Iris pigment epithelial cell (primary cell): ENCODE data around the gene CLDN11.

ENCODE experiments used
- DNase-seq: peaks from one replicate; pipeline ENCODE4 v3.0.0-alpha.2; 2011; ENCODE audit warnings: low read depth

CLDN11 gene

DNA sequence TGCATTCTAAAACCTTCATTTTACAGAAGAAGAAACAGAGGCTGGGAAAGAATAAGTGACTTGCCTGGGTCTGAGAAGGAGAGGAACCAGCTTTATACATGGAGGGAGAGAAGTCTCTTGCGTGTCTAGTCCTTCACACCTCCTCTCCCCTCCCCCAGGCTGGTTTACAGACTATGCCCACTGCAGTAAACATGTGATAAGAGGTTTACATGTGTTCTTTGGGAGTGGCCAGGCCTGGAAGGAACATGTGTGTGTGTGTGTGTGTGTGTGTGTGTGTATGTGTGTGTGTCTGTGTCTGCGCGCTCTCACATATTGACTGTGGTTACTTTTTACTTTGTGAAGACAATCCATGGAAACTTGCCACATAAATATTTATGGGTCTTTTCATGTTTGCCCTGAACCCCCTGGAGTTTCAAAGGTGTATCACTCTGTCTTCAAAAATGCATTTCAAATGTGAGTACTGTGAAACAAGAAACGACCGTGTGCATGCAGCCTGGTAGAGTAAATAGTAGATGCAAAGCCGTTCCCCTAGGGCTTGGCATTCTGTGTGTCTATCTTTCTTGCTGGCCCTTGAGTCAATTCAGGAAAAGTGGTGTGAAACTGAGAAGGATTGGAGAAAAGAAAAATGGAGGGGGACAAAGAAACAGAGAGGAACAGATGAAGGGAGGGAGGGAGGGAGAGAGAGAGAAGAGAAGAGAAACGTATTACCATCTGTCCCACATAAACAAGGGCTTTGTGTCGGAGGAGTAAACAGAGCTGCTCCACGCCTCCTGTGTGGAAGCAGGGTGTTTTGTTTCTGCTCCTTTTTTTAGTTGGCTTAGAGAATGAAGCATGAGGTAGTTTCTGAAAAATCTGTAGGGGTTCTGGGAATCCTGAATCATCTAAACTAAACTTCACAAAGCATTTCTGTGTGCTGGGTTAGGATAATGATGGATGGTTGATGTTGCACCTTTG, 51.7 kb downstream of the CLDN11 start:
- DNase-seq: peak; percentile 70

DNA sequence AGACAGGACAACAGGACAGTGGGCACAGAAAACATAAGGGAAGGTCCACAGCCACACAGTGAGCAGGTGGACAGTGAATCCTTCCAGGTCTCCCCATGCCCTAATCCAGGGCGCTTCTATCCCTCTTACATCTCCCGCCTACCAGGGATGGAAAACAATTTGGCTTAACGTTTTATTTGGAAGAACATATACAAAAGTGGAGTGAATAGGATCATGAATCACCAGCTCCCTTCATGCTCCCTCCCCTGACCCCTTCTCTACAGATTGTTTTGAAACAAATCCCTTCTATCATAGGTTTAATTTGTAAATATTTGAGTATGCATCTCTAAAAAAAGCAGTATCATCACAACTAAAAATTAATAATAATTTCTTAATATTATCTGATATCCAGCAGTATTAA, 52.5 kb downstream of the CLDN11 start:
- no peak for DNase-seq

DNA sequence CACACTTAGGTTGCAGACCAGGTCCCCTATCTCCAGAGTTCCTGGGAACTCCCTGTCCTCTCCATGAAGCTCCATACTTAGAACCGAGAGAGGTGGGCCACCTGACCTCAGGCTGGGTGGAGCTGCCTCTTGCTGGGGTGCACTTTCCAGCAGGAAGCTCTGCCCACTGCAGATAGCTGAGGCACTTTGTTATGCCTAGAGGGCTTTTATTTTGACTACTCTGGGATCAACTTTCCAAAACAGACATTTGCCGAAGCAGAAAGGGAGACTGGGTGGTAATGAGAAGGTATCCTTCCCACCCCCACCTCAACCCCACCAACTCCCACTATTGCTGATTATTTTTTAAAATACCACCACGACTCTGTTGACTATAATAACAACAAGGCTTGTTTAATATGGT, 54.7 kb downstream of the CLDN11 start:
- no peak for DNase-seq

GRCh38 chr3:170475092-170475685, 56.5 kb downstream of the CLDN11 start:
- DNase-seq: no peak

DNA sequence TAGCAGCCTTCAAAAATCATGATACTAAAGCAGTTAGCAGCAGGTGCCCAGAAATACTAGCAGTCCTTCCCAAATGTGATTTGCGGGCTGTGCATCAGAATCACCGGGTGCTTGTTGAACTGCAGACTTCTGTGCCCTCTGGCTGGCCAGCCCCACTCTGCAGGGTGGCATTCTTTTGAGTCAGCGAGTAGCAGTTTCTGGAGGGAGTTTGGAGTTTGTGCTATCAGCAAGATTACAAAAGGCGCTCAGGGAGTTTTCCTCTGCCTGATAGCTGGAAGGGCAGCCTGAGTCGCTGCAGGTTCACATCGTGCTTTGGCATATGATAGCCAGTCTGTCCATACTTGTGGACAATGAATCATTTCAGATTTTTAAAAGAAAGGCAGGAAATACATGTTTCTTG, 57.6 kb downstream of the CLDN11 start:
- no peak for DNase-seq

DNA sequence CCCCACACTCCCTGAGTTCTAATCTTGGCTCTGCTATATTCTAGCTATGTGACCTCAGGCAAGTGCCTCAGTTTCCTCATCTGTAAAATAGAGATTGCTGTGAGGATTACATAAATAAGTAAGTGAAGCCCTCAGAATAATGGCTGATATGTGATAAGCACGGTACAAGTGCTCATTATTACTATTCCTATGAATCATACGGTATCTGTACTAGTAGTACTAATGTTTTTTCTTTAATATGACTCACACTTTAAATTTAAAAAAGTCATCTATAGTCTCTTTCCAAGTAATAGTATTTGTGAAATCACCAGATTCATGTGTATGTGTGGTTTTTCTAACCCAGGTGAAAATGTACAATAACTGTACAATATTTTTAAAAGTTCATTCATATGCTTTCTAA, 58.7 kb downstream of the CLDN11 start:
- no peak for DNase-seq

DNA sequence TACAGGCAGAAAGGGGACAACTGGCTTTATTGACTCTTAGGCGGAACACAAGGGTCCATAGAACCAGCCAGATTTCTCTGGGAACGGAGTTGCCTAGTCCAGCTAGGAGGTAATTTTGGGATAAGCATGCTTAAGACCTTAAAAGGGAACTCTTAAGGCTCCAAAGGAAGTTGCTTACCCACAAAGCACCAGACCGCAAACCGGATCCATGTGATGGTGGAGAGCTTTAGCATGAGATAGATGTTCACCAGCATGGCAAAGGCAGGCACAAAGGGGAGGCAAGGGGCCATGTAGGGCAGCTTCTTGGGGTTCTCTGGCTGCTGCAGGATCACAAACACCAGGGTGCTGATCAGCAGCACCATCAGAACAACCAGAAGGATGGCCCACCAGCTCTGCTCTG, 61.4 kb downstream of the CLDN11 start:
- DNase-seq: no peak

GRCh38 chr3:170482199-170482598, 63.5 kb downstream of the CLDN11 start:
- no peak for DNase-seq

- DNase-seq: peak; percentile 32
Measured at GRCh38 chr3:170483485-170484262, 65.0 kb downstream of the CLDN11 start.
